OCI-M1 (cell line): ENCODE data around the gene FRMPD1.
A peak's percentile ranks its signal among the peaks of the same experiment; 100 is the strongest.
"Not testable (repeated sequence)": the region's sequence is repeated elsewhere in the genome, so short reads cannot be mapped to it uniquely, and the experiment has no call there.

Source experiments
- DNase-seq: peaks from one replicate; lab custom pipeline; 2025; lab: John Stamatoyannopoulos, UW

The FRMPD1 gene, protein sequence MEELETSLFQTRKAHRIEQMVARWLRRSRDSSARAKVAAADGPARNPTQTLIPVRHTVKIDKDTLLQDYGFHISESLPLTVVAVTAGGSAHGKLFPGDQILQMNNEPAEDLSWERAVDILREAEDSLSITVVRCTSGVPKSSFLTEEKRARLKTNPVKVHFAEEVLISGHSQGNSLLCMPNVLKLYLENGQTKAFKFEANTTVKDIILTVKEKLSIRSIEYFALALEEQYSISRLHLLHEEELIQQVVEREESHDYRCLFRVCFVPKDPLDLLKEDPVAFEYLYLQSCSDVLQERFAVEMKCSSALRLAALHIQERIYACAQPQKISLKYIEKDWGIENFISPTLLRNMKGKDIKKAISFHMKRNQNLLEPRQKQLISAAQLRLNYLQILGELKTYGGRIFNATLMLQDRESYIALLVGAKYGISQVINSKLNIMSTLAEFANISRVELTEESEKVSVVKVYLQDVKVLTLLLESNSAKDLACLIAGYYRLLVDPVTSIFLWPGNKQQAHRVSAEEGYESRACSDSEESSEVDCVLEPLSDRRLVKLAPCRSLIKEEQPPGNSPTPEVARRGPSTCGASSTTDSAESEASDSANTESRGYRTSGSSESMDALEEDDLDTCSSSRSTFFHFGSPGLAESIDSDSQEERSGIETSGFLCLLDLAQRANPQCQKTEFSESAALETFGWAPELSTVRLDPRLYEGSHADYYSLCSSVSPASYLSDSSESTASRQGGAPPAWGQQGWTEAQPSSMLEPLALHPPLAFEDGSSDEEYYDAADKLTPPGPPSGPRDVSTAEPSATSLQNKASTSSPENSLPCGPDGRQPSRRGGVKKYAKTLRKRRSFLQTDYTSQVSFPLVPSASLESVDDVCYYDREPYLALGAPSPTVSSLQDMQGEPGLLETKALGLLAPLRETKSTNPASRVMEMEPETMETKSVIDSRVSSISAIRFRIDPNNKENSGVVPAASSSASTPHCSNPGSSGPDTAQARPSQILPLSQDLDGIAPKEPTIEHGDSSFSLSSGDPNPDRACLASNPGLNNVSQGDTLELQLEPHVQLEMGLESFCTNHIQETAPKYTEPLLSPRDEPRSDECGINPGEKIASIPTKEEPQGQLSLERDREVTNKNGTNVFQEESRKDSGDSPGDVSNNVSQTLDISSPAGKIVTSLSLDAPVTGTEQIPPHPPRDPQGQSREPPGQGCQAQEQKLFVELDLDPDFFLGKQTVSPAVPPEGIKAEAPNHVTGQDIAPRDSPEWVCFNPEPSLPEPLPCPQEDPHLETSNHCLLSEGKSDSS (N-terminal part only)

DNA sequence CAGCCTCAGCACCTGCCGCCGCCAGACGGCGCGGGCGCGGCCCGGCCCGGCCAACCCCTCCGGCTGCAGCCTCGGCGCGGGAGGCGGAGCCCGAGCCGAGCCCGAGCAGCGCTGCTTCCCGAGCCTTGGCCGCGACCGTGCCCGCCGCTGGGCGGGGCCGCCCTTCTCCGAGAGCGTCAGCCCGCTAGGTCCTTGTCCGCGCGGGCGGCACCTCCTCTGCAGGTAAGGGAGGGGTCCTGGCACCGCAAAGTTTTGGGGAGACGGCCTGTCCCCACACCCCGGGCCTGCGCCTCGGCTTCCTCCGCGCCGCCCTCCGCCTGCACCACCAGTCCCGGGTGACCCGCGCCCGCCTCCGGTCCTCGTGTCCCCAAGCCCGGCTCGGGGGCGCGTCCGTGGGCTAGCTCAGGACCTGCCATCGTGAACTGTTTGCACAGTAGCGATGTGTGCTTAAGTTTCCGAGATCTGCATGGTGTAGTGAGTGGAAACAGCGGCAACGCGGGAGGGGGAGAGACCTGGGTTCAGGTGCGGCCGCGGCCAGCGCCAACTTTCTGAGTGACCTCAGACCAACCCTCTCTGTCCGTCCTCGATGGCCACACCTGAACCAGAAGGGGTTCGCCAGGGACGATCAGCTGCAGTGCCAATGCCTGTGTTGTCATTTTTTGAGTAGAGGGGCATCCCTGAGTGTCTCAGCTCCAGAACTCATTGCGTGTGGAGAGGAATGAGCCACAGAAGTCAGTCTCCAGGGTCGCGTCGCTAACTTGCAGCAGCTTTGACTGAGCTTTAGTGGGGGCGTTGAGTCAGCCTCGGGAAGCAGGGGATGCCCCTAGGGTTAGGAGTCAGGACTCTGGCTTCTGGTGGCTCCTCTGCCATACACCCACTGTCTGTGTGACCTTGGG, at the start of gene FRMPD1:
TSS of gene FRMPD1 (plus strand) at position 82 of the 896 bp plus-strand sequence. CDS start 41,688 bp downstream, outside the sequence.
- DNase-seq, result peak; percentile 55

DNA sequence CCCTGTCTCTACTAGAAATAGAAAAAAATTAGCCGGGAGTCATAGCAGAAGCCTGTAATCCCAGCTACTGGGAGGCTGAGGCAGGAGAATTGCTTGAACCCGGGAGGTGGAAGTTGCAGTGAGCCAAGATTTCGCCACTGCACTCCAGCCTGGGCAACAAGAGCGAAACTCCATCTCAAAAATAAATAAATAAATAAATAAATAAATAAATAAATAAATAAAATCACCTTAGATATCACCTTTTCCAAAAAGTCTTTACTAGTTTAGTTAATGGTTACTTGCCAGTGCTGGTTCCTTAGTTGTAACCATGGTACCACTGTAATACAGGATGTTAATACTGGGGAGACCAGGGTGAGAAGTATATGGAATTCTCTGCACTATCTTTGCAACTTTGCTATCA, 48.7 kb upstream of the FRMPD1 start:
- not testable (repeated sequence) for DNase-seq

DNA sequence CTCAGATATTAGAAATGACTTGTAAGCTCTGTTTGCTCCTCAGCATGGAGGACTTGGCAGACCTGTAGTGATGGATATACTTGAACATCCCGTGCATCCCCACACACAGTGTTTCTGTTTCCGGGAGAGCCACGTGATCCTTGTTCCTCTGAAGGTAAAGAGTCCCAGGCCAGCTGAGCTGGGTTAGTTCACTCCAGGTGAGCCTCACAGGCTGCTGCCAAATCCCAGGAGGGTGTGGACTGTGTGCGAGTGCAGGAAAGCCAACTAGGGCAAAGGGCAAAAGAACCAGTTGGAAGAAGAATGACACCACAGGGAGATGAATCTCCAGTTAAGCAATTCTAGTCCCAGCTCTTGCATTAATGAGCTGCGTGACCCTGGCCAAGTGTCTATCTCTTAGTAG, 47.9 kb upstream of the FRMPD1 start:
- DNase-seq, result no peak

- no peak for DNase-seq
Observed at GRCh38 chr9:37604296-37604695, 46.5 kb upstream of the FRMPD1 start.

GRCh38 chr9:37608250-37608649, 42.5 kb upstream of the FRMPD1 start:
- DNase-seq, result no peak

- no peak for DNase-seq
Observed at GRCh38 chr9:37609735-37610397, 40.9 kb upstream of the FRMPD1 start.

GRCh38 chr9:37611014-37611413, 39.7 kb upstream of the FRMPD1 start:
- no peak for DNase-seq

DNA sequence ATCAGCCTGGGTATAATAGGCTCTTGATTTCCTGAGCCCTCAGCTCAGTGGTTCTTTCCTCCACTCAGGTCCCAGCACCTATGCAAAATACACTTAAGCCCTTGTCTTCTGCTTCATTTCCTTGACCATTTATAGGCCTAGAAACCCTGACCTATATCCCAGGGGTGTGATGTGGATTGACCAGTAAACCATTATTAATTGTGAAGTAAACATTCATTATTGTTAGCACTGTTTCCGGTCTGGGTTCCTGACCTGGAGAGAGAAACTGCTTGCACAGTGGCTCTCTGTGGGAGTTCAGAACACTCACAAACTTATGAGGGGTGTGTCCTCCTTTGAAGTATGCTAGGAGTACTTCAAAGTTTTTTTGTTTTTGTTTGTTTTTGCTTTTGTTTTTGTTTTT, 38.8 kb upstream of the FRMPD1 start:
- DNase-seq, result no peak

DNA sequence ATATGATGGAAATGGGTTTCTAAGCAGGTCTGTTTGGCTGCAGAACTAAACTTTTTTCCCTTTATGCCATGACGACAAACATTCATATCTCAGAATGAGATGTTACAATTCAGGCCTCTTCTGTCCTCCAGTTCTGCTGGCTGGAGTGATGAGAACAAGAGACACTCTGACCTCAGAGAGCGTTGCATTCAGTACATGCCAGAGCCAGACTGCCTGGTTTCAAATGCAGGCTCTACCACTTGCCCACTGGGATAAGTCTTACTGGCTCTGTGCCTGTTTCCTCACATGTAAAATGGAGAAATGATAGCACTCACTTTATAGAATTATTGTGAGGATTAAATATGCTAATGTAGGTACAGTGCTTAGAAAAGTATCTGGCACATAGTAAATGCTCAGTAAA, 33.6 kb upstream of the FRMPD1 start:
- no peak for DNase-seq

- DNase-seq, result no peak
Observed at GRCh38 chr9:37617832-37618231, 32.9 kb upstream of the FRMPD1 start.

DNA sequence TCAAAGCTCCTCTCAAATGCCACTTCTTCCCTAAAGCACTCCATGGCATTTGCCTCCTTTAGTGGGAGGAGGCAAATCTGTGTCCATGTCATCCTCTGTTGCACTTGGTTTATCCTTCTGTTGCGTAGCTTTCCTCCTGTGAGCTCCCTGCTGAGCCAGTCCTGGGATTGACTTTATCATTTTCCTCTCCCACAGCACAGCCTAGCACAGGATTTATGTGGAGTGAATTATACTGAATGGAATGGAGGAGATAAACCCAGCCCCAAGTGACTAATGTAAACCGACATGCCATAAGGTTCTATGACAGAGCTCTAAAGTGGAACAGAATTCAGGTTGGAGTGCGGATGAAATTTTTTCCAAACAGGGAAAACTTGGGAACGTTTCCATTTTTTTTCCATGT, 31.9 kb upstream of the FRMPD1 start:
- DNase-seq, result no peak

DNA sequence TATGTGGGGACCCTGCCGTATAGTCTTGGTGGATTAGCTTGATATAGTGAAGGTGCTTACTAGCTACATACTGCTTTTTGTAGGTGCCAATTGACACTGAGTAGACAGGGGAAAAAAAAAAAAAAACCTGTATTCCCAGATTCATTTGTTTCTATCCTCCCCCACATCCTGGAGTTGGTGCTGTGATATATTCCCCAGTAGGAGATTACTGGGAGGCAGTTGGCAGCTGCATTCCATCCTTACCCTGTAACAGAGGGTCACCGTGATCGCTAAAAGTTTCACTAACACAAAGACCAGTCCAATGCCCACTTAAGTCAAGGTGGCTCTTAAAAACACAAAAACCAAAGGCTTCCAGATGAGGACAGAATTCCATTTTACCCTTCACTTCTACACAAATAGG, 30.9 kb upstream of the FRMPD1 start:
- no peak for DNase-seq

DNA sequence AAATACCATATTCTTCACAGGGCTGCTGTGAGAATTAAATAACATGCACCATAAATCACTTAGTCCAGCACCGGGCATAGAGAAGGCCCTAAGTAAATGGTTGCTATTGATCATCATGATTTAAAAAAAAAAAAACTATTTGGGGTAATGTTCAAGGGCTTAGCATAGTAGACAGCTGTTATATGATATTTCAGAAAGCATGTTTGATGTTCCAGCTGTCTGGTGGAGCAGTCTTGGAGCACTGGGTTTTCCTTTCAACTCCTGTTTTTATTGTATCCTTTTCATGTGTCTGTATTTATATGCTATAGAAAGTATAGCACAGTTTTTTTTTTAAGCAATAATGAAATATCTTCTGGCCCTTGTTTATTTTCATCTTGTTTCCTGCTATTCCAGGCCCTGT, 30.4 kb upstream of the FRMPD1 start:
- no peak for DNase-seq

- DNase-seq, result no peak
Observed at GRCh38 chr9:37621273-37622121, 29.3 kb upstream of the FRMPD1 start.

- no peak for DNase-seq
Observed at GRCh38 chr9:37622462-37622861, 28.3 kb upstream of the FRMPD1 start.

DNA sequence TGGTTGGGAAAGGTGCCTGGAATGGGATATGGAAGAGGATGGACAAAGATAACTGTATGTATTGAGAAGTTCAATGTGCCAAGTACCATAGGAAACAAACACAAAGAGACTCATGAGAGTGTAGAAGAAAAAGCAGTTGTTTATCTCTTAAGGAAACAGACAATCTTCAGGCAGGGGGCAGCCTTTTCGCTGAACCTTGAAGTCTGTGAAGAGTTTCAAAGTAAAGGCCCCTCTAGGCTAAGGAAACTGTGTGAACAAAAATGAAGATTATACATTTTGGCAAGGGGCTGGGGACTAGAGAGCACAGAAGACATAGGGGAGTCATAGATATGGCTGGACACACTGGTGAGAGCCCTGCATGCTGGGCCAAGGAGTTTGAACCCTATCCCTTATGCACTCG, 27.5 kb upstream of the FRMPD1 start:
- DNase-seq, result no peak

DNA sequence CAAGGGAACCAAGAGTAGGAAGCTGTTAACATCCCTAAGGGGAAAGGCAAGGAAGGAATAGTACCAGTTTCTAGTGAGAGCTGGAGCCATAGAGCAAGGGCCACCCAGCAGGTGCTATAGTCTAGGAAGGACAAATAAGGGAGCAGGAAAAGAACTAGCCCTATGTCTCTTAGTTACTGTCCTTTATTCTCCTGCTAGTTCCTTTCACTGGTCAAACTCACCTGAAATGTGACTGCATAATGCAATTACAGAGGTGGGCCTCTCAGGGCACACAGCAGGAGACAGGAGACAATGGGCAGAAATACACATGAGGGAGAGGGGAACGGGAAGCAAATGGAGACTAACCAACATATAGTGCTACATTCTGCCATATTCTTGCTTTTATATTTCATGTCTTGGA, 26.7 kb upstream of the FRMPD1 start:
- no peak for DNase-seq

DNA sequence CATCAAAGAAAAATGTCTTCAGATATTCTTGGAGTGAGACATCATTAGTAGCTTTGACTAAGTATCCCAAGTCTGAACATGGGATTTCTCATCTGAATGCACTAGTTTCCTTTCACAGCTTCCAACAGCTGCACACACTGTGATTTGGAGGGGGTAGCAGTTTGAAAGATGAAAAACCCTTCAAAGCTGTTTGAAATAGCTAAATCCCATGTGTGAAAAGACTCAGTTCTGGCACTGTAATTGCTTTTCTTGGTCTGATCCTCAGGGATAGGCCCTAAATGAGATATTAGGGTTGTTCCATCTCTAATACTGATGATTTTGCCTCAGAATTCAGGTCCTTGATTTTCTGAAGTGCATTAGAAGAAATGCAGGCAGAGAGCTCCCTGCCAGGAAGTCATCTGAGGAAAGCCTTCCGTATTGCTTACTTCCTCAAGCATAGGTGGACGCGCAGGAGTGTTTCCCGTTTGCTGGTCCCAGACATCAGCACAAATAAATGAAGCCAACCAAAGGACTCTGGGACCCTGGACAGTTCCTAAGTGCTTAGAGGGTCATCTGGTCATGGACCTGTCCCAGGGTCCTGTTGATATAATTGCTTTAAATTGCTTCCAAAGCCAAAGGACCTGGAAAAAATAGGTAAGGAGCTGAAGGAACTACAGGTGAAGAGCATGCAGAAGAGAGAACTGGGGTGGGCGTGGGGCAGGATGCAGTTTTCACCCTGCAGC, 25.6 kb upstream of the FRMPD1 start:
- DNase-seq, result no peak

DNA sequence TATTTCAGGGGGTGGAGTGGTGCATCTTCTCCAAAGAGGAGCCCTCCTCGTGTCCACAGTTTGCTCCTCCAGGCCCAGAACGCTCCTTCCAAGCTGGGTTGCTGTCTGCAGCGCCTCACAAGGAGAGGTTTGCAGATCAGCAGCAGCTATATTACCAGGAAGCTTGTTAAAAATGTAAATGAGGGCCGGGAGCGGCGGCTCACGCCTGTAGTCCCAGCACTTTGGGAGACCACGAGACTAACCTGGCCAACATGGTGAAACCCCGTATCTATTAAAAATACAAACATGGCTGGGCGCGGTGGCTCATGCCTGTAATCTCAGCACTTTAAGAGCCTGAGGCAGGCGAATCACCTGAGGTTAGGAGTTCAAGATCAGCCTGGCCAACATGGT, 25.0 kb upstream of the FRMPD1 start:
- no peak for DNase-seq
